DMS53 (cell line): ENCODE results near the gene FBXL17.

ENCODE experiments used
- DNase-seq: peaks from one replicate; lab custom pipeline; 2025; lab: John Stamatoyannopoulos, UW

FBXL17 gene

GRCh38 chr5:107900721-107901120 lies 481.2 kb downstream of the FBXL17 start:
- no peak for DNase-seq

- no peak for DNase-seq
Measured at GRCh38 chr5:107894361-107894760, 487.5 kb downstream of the FBXL17 start.

GRCh38 chr5:107893642-107894041 lies 488.3 kb downstream of the FBXL17 start:
- no peak for DNase-seq

GRCh38 chr5:107889387-107889786 lies 492.5 kb downstream of the FBXL17 start:
- DNase-seq, result peak; percentile 38

- no peak for DNase-seq
Measured at GRCh38 chr5:107888541-107888940, 493.4 kb downstream of the FBXL17 start.

- DNase-seq, result peak; percentile 43
Measured at GRCh38 chr5:107887166-107887943, 494.5 kb downstream of the FBXL17 start.

GRCh38 chr5:107885601-107886000 lies 496.3 kb downstream of the FBXL17 start:
- DNase-seq, result no peak

GRCh38 chr5:107884871-107885270 lies 497.0 kb downstream of the FBXL17 start:
- DNase-seq, result no peak

GRCh38 chr5:107878661-107879060 lies 503.2 kb downstream of the FBXL17 start:
- no peak for DNase-seq

GRCh38 chr5:107876906-107877305 lies 505.0 kb downstream of the FBXL17 start:
- no peak for DNase-seq

GRCh38 chr5:107876261-107876660 lies 505.6 kb downstream of the FBXL17 start:
- no peak for DNase-seq

GRCh38 chr5:107875833-107876232 lies 506.1 kb downstream of the FBXL17 start:
- no peak for DNase-seq

GRCh38 chr5:107874795-107875194 lies 507.1 kb downstream of the FBXL17 start:
- DNase-seq, result no peak

- DNase-seq, result no peak
Measured at GRCh38 chr5:107873877-107874276, 508.0 kb downstream of the FBXL17 start.

GRCh38 chr5:107871023-107871422 lies 510.9 kb downstream of the FBXL17 start:
- DNase-seq, result no peak

GRCh38 chr5:107869438-107870115 lies 512.3 kb downstream of the FBXL17 start:
- DNase-seq, result peak; percentile 75

GRCh38 chr5:107868650-107869409 lies 513.1 kb downstream of the FBXL17 start:
- DNase-seq, result peak; percentile 8

GRCh38 chr5:107867266-107867665 lies 514.6 kb downstream of the FBXL17 start:
- no peak for DNase-seq

- DNase-seq, result peak; percentile 43
Measured at GRCh38 chr5:107864793-107865192, 517.1 kb downstream of the FBXL17 start.

GRCh38 chr5:107863125-107863524 lies 518.8 kb downstream of the FBXL17 start:
- no peak for DNase-seq

- no peak for DNase-seq
Measured at GRCh38 chr5:107861565-107861964, 520.3 kb downstream of the FBXL17 start.

GRCh38 chr5:107860044-107860443 lies 521.9 kb downstream of the FBXL17 start:
- DNase-seq, result no peak

GRCh38 chr5:107858788-107859187 lies 523.1 kb downstream of the FBXL17 start:
- no peak for DNase-seq
